Fibroblast of mammary gland (primary cell): ENCODE measurements around the gene TNFRSF13B.

Source experiments
- DNase-seq: peaks from one replicate; pipeline ENCODE4 v3.0.0-alpha.2; 2010; ENCODE audit warnings: low read depth
- H3K4me3 ChIP-seq: 2 replicates; pipeline ENCODE4 v1.5.1; 2011; ENCODE audit warnings: low read depth, mild to moderate bottlenecking, low read length, moderate library complexity; ENCODE audit not compliant: control insufficient read depth
- TF ChIP-seq, protein P1 (sequence below): conservative IDR thresholded peaks from 2 replicates; pipeline ENCODE4 v1.5.1; 2011; ENCODE audit warnings: low read depth, low read length, inconsistent platforms; ENCODE audit not compliant: control insufficient read depth, insufficient read depth

Gene TNFRSF13B

DNA sequence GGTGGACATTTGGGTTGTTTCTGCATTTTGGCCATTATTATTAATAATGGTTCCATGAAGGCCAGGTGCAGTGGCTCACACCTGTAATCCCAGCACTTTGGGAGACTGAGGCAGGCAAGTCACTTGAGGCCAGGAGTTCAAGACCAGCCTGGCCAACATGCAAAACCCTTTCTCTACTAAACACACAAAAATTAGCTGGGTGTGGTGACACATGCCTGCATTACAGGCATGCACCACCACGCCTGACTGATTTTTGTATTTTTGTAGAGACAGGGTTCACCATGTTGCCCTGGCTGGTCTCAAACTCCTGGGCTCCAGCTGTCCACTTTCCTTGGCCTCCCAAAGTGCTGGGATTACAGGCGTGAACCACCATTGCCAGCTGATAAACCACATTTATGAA is 58.5 kb downstream of the TNFRSF13B start:
- TF ChIP-seq, protein P1, sequence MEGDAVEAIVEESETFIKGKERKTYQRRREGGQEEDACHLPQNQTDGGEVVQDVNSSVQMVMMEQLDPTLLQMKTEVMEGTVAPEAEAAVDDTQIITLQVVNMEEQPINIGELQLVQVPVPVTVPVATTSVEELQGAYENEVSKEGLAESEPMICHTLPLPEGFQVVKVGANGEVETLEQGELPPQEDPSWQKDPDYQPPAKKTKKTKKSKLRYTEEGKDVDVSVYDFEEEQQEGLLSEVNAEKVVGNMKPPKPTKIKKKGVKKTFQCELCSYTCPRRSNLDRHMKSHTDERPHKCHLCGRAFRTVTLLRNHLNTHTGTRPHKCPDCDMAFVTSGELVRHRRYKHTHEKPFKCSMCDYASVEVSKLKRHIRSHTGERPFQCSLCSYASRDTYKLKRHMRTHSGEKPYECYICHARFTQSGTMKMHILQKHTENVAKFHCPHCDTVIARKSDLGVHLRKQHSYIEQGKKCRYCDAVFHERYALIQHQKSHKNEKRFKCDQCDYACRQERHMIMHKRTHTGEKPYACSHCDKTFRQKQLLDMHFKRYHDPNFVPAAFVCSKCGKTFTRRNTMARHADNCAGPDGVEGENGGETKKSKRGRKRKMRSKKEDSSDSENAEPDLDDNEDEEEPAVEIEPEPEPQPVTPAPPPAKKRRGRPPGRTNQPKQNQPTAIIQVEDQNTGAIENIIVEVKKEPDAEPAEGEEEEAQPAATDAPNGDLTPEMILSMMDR = no peak
- DNase-seq = no peak
- no peak overlapping the region for H3K4me3 ChIP-seq

GRCh38 chr17:16912021-16912962 is 59.6 kb downstream of the TNFRSF13B start:
- H3K4me3 ChIP-seq = no peak overlapping the region
- TF ChIP-seq, protein P1 = no peak
- no peak for DNase-seq

DNA sequence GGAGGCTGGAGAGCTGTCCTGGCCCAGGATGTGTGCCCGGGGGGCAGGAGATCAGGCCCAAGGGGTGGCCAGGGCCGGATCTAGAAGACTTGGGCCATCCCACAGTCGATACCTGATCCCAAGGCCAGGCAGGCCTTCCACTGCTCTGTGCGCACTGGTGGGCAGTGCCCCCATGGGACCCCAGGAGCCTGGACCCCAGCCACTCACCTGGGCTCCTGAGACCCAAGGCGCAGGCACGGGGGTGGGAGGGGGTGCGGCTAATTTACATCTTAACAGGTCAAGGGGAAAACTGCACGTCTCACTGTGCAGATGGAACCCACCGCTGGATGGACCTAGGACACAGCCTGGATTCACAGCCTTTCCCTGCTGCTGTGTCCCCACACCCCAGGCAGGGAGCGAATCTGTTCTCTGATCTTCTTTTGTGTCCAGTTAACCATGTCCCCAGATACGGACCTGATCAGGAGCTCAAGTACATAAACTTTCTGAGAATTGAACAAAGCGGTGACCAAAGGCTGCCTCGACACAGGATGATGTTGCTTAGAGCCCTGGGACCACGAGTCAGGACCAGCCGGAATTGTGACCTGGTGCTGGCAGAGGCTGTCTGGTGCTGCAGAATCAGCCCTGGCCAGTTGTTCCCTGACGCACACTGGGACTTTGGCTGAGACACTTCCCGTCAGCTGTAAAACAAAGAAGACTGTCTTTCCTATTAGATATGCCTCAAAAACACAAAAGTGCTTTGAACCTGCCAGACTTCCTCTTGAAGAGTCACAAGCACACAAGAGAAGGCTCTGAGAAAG is 60.6 kb downstream of the TNFRSF13B start:
- DNase-seq = no peak
- TF ChIP-seq, protein P1 = no peak
- H3K4me3 ChIP-seq = no peak overlapping the region

DNA sequence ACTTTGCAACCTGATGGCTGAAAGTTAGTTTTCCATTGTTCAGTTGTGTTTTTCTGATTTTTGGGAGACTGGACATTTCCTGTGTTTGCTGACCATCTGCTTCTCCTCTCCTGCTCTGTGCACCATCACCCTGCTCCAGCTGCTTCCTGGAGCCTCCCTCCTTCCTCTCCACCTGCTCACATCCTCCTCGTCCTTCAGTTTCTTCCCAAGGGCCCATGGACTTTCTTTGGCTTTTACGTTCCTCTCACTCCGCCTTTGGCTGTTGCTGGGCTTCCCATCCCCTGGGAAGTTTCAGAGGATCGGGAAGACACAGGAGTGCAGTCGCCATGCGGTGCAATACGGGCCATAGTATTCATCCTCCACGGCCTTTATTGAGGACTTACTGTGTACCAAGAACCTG is 61.6 kb downstream of the TNFRSF13B start:
- no peak overlapping the region for H3K4me3 ChIP-seq
- no peak for DNase-seq
- TF ChIP-seq, protein P1 = no peak

- TF ChIP-seq, protein P1 = no peak
- no peak overlapping the region for H3K4me3 ChIP-seq
- DNase-seq = no peak
These were observed 62.3 kb downstream of the TNFRSF13B start for GRCh38 chr17:16909472-16910246.

DNA sequence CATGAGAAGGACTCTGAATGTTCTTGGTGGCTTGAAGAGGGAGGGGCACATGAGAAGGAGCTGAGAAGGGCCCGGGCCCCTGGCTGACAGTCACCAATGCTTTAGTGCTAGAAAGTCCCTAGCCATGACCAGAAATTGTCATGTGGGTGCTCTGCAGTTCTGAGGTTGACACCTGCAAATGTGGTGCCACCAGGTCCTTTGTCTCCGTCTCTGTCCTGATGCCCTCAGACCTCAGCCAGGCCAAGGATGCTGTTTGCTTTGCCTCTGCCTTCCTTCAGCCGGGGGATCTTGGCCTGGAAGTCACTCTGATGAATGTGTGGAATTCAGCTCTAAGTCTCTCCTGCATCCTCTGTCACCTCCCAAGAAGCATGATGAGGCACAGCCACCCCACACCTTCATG is 63.6 kb downstream of the TNFRSF13B start:
- TF ChIP-seq, protein P1 = no peak
- H3K4me3 ChIP-seq = no peak overlapping the region
- no peak for DNase-seq
